PFSK-1 (cell line): ENCODE data around the gene LAYN.

ENCODE experiments used
- FOXP2 ChIP-seq: optimal IDR thresholded peaks from 2 replicates; pipeline ENCODE3; 2011; ENCODE audit warnings: borderline replicate concordance, control low read depth, inconsistent platforms; ENCODE audit not compliant: insufficient read depth; ENCODE audit errors: extremely low read length, extremely low read depth
- POLR2AphosphoS5 ChIP-seq: IDR thresholded peaks from 2 replicates; pipeline ENCODE4 v1.6.1; 2012; ENCODE audit warnings: low read depth, mild to moderate bottlenecking, control low read depth, low read length, moderate library complexity
- SIN3A ChIP-seq: IDR thresholded peaks from 2 replicates; pipeline ENCODE4 v1.6.1; 2012; ENCODE audit warnings: mild to moderate bottlenecking, low read length, moderate library complexity, borderline replicate concordance; ENCODE audit not compliant: insufficient read depth
- TAF1 ChIP-seq: IDR thresholded peaks from 2 replicates; pipeline ENCODE4 v1.6.1; 2012; ENCODE audit warnings: low read length, control low read depth, borderline replicate concordance; ENCODE audit not compliant: insufficient read depth
- TF ChIP-seq, protein P1 (sequence below), 2 experiments: IDR thresholded peaks; 2 replicates each; pipeline versions ENCODE4 v1.6.1 to v1.8.0; 2011 to 2012; ENCODE audit warnings: low read depth in 2 of 2, low read length in 2 of 2, control low read depth in 1 of 2, inconsistent platforms in 1 of 2, mild to moderate bottlenecking in 1 of 2, moderate library complexity in 1 of 2; ENCODE audit not compliant: insufficient read depth in 1 of 2

Gene LAYN

DNA sequence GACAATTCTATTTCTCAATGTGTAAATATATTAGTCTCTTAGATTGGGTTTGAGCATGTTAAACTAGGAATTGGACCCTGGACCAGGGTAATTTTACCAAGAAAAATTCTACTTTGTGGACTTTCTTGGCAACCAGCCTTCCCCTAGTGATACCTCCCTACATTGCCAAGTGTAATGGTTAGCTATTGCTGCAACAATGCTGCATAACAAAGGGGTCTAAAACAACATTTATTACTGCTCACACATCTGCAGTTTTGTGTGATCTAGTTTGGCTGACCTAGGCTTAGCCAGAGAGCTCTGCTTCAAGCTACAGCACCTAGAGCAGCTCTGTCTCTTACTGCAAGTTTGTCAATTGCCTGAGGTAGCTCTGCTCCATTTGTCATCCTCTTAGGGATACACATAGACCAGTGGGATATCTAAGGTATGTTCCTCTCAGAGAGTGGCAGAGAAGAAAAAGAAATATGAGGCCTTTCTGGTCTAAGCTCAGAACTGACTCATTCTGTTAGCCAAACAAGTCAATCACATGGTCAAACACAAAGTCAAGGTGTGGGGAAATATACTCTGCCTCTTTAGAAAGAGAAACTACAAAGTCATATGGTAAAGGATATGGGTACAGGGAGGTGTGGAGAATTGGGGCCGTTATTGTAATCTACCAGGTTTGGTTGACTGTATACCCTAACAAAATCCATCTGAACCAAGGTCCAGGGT lies 2.0 kb upstream of the LAYN start:
- TF ChIP-seq TAF1 = no peak
- no peak for TF ChIP-seq POLR2AphosphoS5
- TF ChIP-seq FOXP2 = no peak
- TF ChIP-seq, protein P1, sequence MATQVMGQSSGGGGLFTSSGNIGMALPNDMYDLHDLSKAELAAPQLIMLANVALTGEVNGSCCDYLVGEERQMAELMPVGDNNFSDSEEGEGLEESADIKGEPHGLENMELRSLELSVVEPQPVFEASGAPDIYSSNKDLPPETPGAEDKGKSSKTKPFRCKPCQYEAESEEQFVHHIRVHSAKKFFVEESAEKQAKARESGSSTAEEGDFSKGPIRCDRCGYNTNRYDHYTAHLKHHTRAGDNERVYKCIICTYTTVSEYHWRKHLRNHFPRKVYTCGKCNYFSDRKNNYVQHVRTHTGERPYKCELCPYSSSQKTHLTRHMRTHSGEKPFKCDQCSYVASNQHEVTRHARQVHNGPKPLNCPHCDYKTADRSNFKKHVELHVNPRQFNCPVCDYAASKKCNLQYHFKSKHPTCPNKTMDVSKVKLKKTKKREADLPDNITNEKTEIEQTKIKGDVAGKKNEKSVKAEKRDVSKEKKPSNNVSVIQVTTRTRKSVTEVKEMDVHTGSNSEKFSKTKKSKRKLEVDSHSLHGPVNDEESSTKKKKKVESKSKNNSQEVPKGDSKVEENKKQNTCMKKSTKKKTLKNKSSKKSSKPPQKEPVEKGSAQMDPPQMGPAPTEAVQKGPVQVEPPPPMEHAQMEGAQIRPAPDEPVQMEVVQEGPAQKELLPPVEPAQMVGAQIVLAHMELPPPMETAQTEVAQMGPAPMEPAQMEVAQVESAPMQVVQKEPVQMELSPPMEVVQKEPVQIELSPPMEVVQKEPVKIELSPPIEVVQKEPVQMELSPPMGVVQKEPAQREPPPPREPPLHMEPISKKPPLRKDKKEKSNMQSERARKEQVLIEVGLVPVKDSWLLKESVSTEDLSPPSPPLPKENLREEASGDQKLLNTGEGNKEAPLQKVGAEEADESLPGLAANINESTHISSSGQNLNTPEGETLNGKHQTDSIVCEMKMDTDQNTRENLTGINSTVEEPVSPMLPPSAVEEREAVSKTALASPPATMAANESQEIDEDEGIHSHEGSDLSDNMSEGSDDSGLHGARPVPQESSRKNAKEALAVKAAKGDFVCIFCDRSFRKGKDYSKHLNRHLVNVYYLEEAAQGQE (IDR thresholded peaks at IDR 0.05; ENCODE audit: insufficient read depth in 1 of 2, low read depth in 2 of 2, low read length in 2 of 2) = no peak
- TF ChIP-seq SIN3A = no peak

DNA sequence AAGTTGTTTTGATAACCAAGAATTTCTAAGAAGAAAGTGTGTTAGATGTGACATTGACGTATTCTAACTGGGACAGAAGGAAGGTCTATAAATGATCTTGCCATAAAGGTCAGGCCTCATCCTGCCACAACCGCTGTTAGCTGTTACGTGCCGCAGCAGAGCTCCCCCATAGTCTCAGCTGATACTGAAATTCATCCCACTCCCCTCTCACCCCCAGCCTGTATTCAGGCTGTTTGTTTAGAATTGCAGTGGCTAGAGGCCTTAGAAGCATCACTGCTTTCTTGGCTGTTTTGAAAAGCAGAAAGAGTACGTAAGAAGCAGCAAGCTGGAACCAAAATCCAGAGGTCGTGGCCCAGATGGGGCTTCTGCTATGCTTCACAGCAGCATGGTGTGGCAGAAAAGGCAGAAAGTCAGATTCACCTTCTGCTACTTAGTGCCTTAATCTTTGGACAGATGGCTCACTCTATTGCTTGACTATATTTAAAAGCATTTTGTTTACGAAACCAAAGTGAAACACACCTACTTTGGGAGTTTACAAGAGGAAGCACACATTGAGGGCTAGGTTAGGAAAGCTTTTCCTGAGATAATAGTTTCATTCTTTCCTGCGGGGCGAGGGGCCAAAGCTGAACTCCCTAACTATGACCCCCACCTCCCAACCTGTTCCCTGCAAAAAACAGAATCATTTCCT lies 950 bp upstream of the LAYN start:
- TF ChIP-seq SIN3A = no peak
- no peak for TF ChIP-seq FOXP2
- TF ChIP-seq, protein P1 (IDR thresholded peaks at IDR 0.05; ENCODE audit: insufficient read depth in 1 of 2, low read depth in 2 of 2, low read length in 2 of 2) = no peak
- TF ChIP-seq POLR2AphosphoS5 = no peak
- no peak for TF ChIP-seq TAF1

DNA sequence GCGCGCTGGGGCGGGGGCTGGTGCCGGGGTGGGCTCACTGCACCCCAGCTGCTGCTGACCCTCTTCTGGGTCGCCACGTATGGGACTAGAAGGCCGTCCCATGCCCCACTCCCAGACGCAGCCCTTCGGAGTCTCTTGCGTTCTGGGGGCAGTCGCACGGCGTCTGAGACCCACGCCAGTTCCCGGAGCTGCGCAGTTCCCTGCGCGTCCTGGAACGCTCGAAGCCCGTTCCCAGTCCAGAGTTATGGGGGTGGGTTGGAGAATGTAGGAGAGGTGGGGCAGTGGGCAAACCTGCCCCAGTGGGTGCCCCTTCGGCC lies 375 bp downstream of the LAYN start:
- TF ChIP-seq, protein P1 (IDR thresholded peaks at IDR 0.05; ENCODE audit: insufficient read depth in 1 of 2, low read depth in 2 of 2, low read length in 2 of 2) = no peak
- TF ChIP-seq SIN3A (no peak), FOXP2 (no peak), TAF1 (no peak)

DNA sequence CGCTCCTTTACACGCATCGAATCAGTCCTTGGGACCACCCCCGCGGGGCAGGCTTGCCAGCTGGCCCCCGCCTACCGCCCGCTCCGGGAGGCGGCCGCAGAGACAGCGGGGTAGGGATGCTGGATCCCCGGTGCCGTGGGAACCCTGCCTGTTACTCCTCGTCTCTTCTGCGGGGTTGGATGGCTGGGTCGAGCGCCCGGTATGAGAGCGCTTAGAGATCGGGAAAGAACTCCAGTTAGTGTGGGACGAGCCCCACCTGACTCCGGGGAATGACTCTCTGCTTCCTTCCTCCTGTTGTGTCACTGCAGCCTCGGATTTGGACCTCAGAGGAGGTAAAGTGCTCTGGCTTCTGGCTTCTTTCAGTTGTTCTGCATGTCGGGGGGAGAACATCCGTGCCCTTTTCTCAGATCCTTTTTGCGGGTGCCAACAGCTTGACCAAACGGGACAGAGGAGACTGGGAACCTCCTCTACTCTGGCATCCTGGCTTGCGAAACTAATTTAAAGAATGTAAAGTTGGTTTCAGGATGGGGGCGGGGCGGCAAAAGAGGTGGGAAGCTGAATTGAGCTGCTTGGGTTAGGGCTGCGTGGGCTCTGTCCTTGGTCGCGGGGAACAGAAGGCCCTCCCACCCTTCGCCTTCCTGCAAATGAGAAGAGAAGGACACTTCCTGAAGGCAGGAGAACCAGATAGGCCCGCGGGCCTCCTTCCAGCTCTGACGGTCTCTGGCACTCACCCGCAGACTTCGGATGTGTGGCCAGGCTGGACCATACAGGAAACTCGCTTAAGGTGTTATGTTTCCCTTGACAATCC lies 938 bp downstream of the LAYN start:
- TF ChIP-seq, protein P1 (IDR thresholded peaks at IDR 0.05; ENCODE audit: insufficient read depth in 1 of 2, low read depth in 2 of 2, low read length in 2 of 2) = peak; percentile 54 to 67; a peak in 2 of 4 replicates
- TF ChIP-seq POLR2AphosphoS5 = no peak
